Globus pallidus (tissue), 1 donor: ENCODE results near the gene RALGAPA1.
"Not testable (repeated sequence)": the region's sequence is repeated elsewhere in the genome, so short reads cannot be mapped to it uniquely, and the experiment has no call there.

Source experiments
- DNase-seq: peaks from one replicate; pipeline ENCODE4 v3.0.0-alpha.2; 2015; ENCODE audit warnings: low spot score

RALGAPA1 gene

GRCh38 chr14:35761922-35762321 is 47.2 kb downstream of the RALGAPA1 start:
- no peak for DNase-seq

GRCh38 chr14:35760143-35760542 is 49.0 kb downstream of the RALGAPA1 start:
- no peak for DNase-seq

- no peak for DNase-seq
Measured at GRCh38 chr14:35758523-35759129, 50.5 kb downstream of the RALGAPA1 start.

- no peak for DNase-seq
Measured at GRCh38 chr14:35754671-35755070, 54.4 kb downstream of the RALGAPA1 start.

- no peak for DNase-seq
Measured at GRCh38 chr14:35752380-35752779, 56.7 kb downstream of the RALGAPA1 start.

- peak; percentile 63 for DNase-seq
Measured at GRCh38 chr14:35750202-35750904, 58.7 kb downstream of the RALGAPA1 start.

GRCh38 chr14:35747379-35747778 is 61.7 kb downstream of the RALGAPA1 start:
- DNase-seq = peak; percentile 8

- no peak for DNase-seq
Measured at GRCh38 chr14:35742442-35742841, 66.7 kb downstream of the RALGAPA1 start.

GRCh38 chr14:35742032-35742371 is 67.1 kb downstream of the RALGAPA1 start:
- no peak for DNase-seq

GRCh38 chr14:35741345-35742031 is 67.6 kb downstream of the RALGAPA1 start:
- DNase-seq = no peak

GRCh38 chr14:35740215-35740614 is 68.9 kb downstream of the RALGAPA1 start:
- no peak for DNase-seq

- not testable (repeated sequence) for DNase-seq
Measured at GRCh38 chr14:35735163-35735562, 73.9 kb downstream of the RALGAPA1 start.

GRCh38 chr14:35733510-35733909 is 75.6 kb downstream of the RALGAPA1 start:
- DNase-seq = not testable (repeated sequence)

- DNase-seq = no peak
Measured at GRCh38 chr14:35730871-35731270, 78.2 kb downstream of the RALGAPA1 start.

GRCh38 chr14:35727764-35728163 is 81.3 kb downstream of the RALGAPA1 start:
- DNase-seq = no peak

GRCh38 chr14:35725930-35726329 is 83.2 kb downstream of the RALGAPA1 start:
- DNase-seq = no peak

- DNase-seq = no peak
Measured at GRCh38 chr14:35715079-35715478, 94.0 kb downstream of the RALGAPA1 start.

- DNase-seq = no peak
Measured at GRCh38 chr14:35712466-35712865, 96.6 kb downstream of the RALGAPA1 start.

GRCh38 chr14:35708062-35708461 is 101.0 kb downstream of the RALGAPA1 start:
- DNase-seq = no peak

GRCh38 chr14:35705636-35706035 is 103.5 kb downstream of the RALGAPA1 start:
- no peak for DNase-seq

- no peak for DNase-seq
Measured at GRCh38 chr14:35704793-35705493, 104.2 kb downstream of the RALGAPA1 start.

- no peak for DNase-seq
Measured at GRCh38 chr14:35701531-35701930, 107.6 kb downstream of the RALGAPA1 start.
